ENCODE measurements around the gene NINL. TPM values are rescaled to one million over a fixed set of nuclear protein-coding genes. Genes with fewer than 3 reads are reported as not detected.

Gene NINL
- polyA plus RNA-seq, 1 donor (not counting 4 experiments of a cell fraction or from before 2014, with no cell fraction given) = 0.79 TPM

- no peaks in the 10 kb centered on the region for H3K9me3 ChIP-seq (ENCODE audit: control insufficient read depth, low read depth, low read length)
- H3K79me2 ChIP-seq (ENCODE audit: control insufficient read depth, insufficient read depth, low read length) = no peaks in the 10 kb centered on the region
- dilution Hi-C loops (cut with MboI; ENCODE audit: extremely low pct_ligation_motif_present, low sequenced_read_pairs) = no loop called here
- H3K9ac ChIP-seq (ENCODE audit: control insufficient read depth, extremely low read depth, insufficient read depth, low read length) = no peak overlapping the region
- no peak overlapping the region for H2AFZ ChIP-seq (ENCODE audit: control insufficient read depth, low read length)
- H3K27me3 ChIP-seq (ENCODE audit: control insufficient read depth, extremely low read depth, insufficient read depth, low read length) = peaks cover 11% of the 10 kb centered on the region
- no peaks in the 10 kb centered on the region for H4K20me1 ChIP-seq (ENCODE audit: control insufficient read depth, extremely low read depth, insufficient read depth, low read length)
- no peak overlapping the region for H3K27ac ChIP-seq (ENCODE audit: control insufficient read depth, insufficient read depth, low read length)
- H3K4me1 ChIP-seq (ENCODE audit: control insufficient read depth, extremely low read depth, insufficient read depth, low read length) = peaks cover 35% of the 10 kb centered on the region
- no peak overlapping the region for H3K4me2 ChIP-seq (ENCODE audit: control insufficient read depth, extremely low read depth, insufficient read depth, low read depth, low read length)
- TF ChIP-seq EZH2 (IDR thresholded peaks at IDR 0.05; ENCODE audit: low read length) (no peak), CTCF (optimal IDR thresholded peaks at IDR 0.05 in 1 of 3, IDR thresholded peaks at IDR 0.05 in 1 of 3, conservative IDR thresholded peaks at IDR 0.05 in 1 of 3; ENCODE audit: extremely low read depth in 1 of 3, insufficient read depth in 2 of 3, low read length in 3 of 3) (no peak)
- FAIRE-seq (no peak), DNase-seq (ENCODE audit: low read depth, low spot score) (no peak)
- H3K36me3 ChIP-seq (ENCODE audit: control insufficient read depth in 2 of 2, extremely low read depth in 1 of 2, insufficient read depth in 2 of 2, low read length in 2 of 2) = no peaks in the 10 kb centered on the region
- no peaks in the 10 kb centered on the region for H3K9me1 ChIP-seq (ENCODE audit: control insufficient read depth, extremely low read depth, insufficient read depth, low read length)
- no peak overlapping the region for H3K4me3 ChIP-seq (ENCODE audit: control insufficient read depth in 2 of 3, extremely low read depth in 1 of 3, insufficient read depth in 2 of 3, low read depth in 1 of 3, low read length in 3 of 3)
Observed at GRCh38 chr20:25480156-25480555, 105.2 kb downstream of the NINL start.

- Histone ChIP-seq H3K27me3 (ENCODE audit: control insufficient read depth, extremely low read depth, insufficient read depth, low read length) (peaks cover 11% of the 10 kb centered on the region), H3K9me1 (ENCODE audit: control insufficient read depth, extremely low read depth, insufficient read depth, low read length) (no peaks in the 10 kb centered on the region), H3K4me2 (ENCODE audit: control insufficient read depth, extremely low read depth, insufficient read depth, low read depth, low read length) (no peak overlapping the region), H3K79me2 (ENCODE audit: control insufficient read depth, insufficient read depth, low read length) (no peaks in the 10 kb centered on the region), H3K36me3 (ENCODE audit: control insufficient read depth in 2 of 2, extremely low read depth in 1 of 2, insufficient read depth in 2 of 2, low read length in 2 of 2) (no peaks in the 10 kb centered on the region), H3K4me3 (ENCODE audit: control insufficient read depth in 2 of 3, extremely low read depth in 1 of 3, insufficient read depth in 2 of 3, low read depth in 1 of 3, low read length in 3 of 3) (no peak overlapping the region), H2AFZ (ENCODE audit: control insufficient read depth, low read length) (no peak overlapping the region), H3K9me3 (ENCODE audit: control insufficient read depth, low read depth, low read length) (no peaks in the 10 kb centered on the region), H3K27ac (ENCODE audit: control insufficient read depth, insufficient read depth, low read length) (no peak overlapping the region), H4K20me1 (ENCODE audit: control insufficient read depth, extremely low read depth, insufficient read depth, low read length) (no peaks in the 10 kb centered on the region), H3K9ac (ENCODE audit: control insufficient read depth, extremely low read depth, insufficient read depth, low read length) (no peak overlapping the region), H3K4me1 (ENCODE audit: control insufficient read depth, extremely low read depth, insufficient read depth, low read length) (peaks cover 30% of the 10 kb centered on the region)
- DNase-seq (ENCODE audit: low read depth, low spot score) (no peak), FAIRE-seq (no peak)
- dilution Hi-C loops (cut with MboI; ENCODE audit: extremely low pct_ligation_motif_present, low sequenced_read_pairs) = no loop called here
- TF ChIP-seq CTCF (optimal IDR thresholded peaks at IDR 0.05 in 1 of 3, IDR thresholded peaks at IDR 0.05 in 1 of 3, conservative IDR thresholded peaks at IDR 0.05 in 1 of 3; ENCODE audit: extremely low read depth in 1 of 3, insufficient read depth in 2 of 3, low read length in 3 of 3) (no peak), EZH2 (IDR thresholded peaks at IDR 0.05; ENCODE audit: low read length) (no peak)
Observed at GRCh38 chr20:25479638-25480037, 105.7 kb downstream of the NINL start.
